K562 (cell line): ENCODE results near the gene CDHR1. TPM values are rescaled to one million over a fixed set of nuclear protein-coding genes. Genes with fewer than 3 reads are reported as not detected.
A peak's percentile ranks its signal among the peaks of the same experiment; 100 is the strongest.

ENCODE experiments used
- CBX5 ChIP-seq: IDR thresholded peaks from 2 replicates; pipeline ENCODE4 v1.6.1; 2014; ENCODE audit warnings: low read depth, borderline replicate concordance
- CSDE1 ChIP-seq, 2 experiments: fragments of 450-650 bp; IDR thresholded peaks; 2 replicates each; pipeline ENCODE4 v1.6.1; 2016; ENCODE audit warnings: mild to moderate bottlenecking in 1 of 2
- GATAD2B ChIP-seq: fragments of 450-650 bp; IDR thresholded peaks from 2 replicates; pipeline ENCODE4 v1.6.1; 2017; ENCODE audit warnings: mild to moderate bottlenecking, borderline replicate concordance
- IRF2 ChIP-seq: sonication (generic); formaldehyde crosslinking; IDR thresholded peaks from 2 replicates; pipeline ENCODE4 v1.8.1; 2022; ENCODE audit warnings: mild to moderate bottlenecking, missing genetic modification reagents
- KAT8 ChIP-seq: fragments of 450-650 bp; IDR thresholded peaks from 2 replicates; pipeline ENCODE4 v1.6.1; 2016; ENCODE audit warnings: low read depth, mild to moderate bottlenecking
- MEIS2 ChIP-seq: fragments of 450-650 bp; IDR thresholded peaks from 2 replicates; pipeline ENCODE4 v1.6.1; 2014; ENCODE audit warnings: mild to moderate bottlenecking; ENCODE audit not compliant: partially characterized antibody
- NCOA6 ChIP-seq: fragments of 450-650 bp; IDR thresholded peaks from 2 replicates; pipeline ENCODE4 v1.6.1; 2017; ENCODE audit warnings: mild to moderate bottlenecking
- NR2C2 ChIP-seq, 2 experiments: fragments of 200-800 bp in 1 of 2; sonication (Bioruptor generic) in 1 of 2; sonication (generic) in 1 of 2; formaldehyde crosslinking in 1 of 2; IDR thresholded peaks; 2 replicates each; pipeline versions ENCODE4 v1.6.1 to v1.8.0; 2016 to 2022; ENCODE audit warnings: mild to moderate bottlenecking in 1 of 2, missing compliant biosample characterization in 1 of 2, missing genetic modification characterization in 1 of 2, missing genetic modification reagents in 1 of 2
- RCOR1 ChIP-seq, 2 experiments: IDR thresholded peaks; 2 replicates each; pipeline ENCODE4 v1.6.1; 2012; ENCODE audit warnings: low read depth in 2 of 2, low read length in 2 of 2, borderline replicate concordance in 1 of 2, improper control_type of control experiment in 1 of 2
- SIX5 ChIP-seq, 2 experiments: IDR thresholded peaks; 2 replicates each; pipeline ENCODE4 v1.6.1; 2011; ENCODE audit warnings: low read length in 2 of 2, borderline replicate concordance in 1 of 2, low read depth in 1 of 2, mild to moderate bottlenecking in 1 of 2, moderate library complexity in 1 of 2; ENCODE audit not compliant: insufficient read depth in 1 of 2
- SUPT5H ChIP-seq: fragments of 450-650 bp; IDR thresholded peaks from 2 replicates; pipeline ENCODE4 v1.6.1; 2016
- ZNF212 ChIP-seq: fragments of 450-650 bp; formaldehyde crosslinking; IDR thresholded peaks from 2 replicates; pipeline ENCODE4 v1.4.0; 2020; ENCODE audit warnings: mild to moderate bottlenecking
- ZZZ3 ChIP-seq: fragments of 450-650 bp; IDR thresholded peaks from 2 replicates; pipeline ENCODE4 v1.6.1; 2016; ENCODE audit warnings: antibody characterized with exemption, mild to moderate bottlenecking, moderate library complexity
- polyA plus RNA-seq, 8 experiments: library from polyadenylated mRNA; depleted of rRNA in 4 of 8; stranded (reverse) in 5 of 8; unstranded in 3 of 8; fragments of >200 nt; fragmentation: Nextera tagmentation in 2 of 8; fragmentation: Illumina TruSeq in 1 of 8; extraction: Ambion mirVana in 2 of 8; extraction: Trizol in 1 of 8; gene quantifications; 2 replicates each; pipeline versions ENCODE4 v1.2.1 to v1.2.3, GENCODE V29; 2011 to 2014; ENCODE audit warnings: inconsistent platforms in 1 of 8, missing spikeins in 1 of 8
- total RNA-seq, 7 experiments: library from RNA; depleted of rRNA in 6 of 7; stranded (reverse); fragments of >200 nt in 6 of 7; fragmentation: Illumina TruSeq in 2 of 7; extraction: Trizol in 2 of 7; gene quantifications; 2 replicates each; pipeline versions ENCODE4 v1.2.1 to v1.2.3, GENCODE V29; 2011 to 2021; ENCODE audit warnings: low replicate concordance in 1 of 7
- TF ChIP-seq, protein P1 (sequence below), 2 experiments: fragments of 150-350 bp in 1 of 2; IDR thresholded peaks; 2 replicates each; pipeline ENCODE4 v1.6.1; 2012 to 2016; ENCODE audit warnings: low read depth in 2 of 2, low read length in 2 of 2, mild to moderate bottlenecking in 1 of 2, moderate library complexity in 1 of 2
- TF ChIP-seq, protein P2 (sequence below), 2 experiments: fragments of 450-650 bp; IDR thresholded peaks; 2 replicates each; pipeline ENCODE4 v1.6.1; 2016; ENCODE audit warnings: mild to moderate bottlenecking in 2 of 2, borderline replicate concordance in 1 of 2, low read depth in 1 of 2, moderate library complexity in 1 of 2
- TF ChIP-seq, protein P3 (sequence below): sonication (generic); formaldehyde crosslinking; IDR thresholded peaks from 2 replicates; pipeline ENCODE4 v1.8.0; 2022; ENCODE audit warnings: missing genetic modification reagents, mild to moderate bottlenecking, moderate library complexity, borderline replicate concordance

CDHR1 gene
- total and polyA plus RNA-seq, 9 of the 15 experiments (the other 6 are each of a cell fraction or from before 2014, with no cell fraction given): 0.03 to 0.99 (median 0.20) TPM

DNA sequence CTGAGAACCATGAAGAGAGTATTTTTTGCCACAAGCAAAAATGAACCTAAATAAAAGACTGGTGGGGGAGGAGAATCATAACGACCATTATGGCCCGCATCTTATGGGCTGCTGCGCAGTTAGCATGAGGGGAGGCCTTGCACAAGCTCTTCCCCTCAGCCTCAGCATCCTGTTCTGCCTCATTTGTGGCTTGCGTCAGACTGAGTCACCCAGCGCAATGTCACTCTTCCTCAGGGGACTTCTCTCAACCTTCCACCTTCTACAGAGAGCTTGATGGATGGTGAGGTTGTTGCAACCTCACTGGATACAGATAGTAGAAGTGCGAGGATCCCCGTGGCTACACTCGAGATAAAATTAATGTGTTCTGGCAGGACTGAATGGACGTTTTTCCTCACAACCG lies 37.6 kb upstream of the CDHR1 start (continued):
- TF ChIP-seq CBX5: no peak
- peak; percentile 68 for TF ChIP-seq MEIS2
- TF ChIP-seq IRF2: no peak
- no peak for TF ChIP-seq ZZZ3
- peak in 1 of 2 experiments; percentile 86; a peak in 2 of 4 replicates for TF ChIP-seq RCOR1 (IDR thresholded peaks at IDR 0.05; ENCODE audit: borderline replicate concordance in 1 of 2, low read depth in 2 of 2, low read length in 2 of 2)
- no peak for TF ChIP-seq CSDE1 (IDR thresholded peaks at IDR 0.05)
- no peak for TF ChIP-seq KAT8
- TF ChIP-seq ZNF212 (CRISPR knock-in tag): no peak
- no peak for TF ChIP-seq NCOA6
- peak; percentile 55 for TF ChIP-seq SUPT5H
- TF ChIP-seq, protein P1, sequence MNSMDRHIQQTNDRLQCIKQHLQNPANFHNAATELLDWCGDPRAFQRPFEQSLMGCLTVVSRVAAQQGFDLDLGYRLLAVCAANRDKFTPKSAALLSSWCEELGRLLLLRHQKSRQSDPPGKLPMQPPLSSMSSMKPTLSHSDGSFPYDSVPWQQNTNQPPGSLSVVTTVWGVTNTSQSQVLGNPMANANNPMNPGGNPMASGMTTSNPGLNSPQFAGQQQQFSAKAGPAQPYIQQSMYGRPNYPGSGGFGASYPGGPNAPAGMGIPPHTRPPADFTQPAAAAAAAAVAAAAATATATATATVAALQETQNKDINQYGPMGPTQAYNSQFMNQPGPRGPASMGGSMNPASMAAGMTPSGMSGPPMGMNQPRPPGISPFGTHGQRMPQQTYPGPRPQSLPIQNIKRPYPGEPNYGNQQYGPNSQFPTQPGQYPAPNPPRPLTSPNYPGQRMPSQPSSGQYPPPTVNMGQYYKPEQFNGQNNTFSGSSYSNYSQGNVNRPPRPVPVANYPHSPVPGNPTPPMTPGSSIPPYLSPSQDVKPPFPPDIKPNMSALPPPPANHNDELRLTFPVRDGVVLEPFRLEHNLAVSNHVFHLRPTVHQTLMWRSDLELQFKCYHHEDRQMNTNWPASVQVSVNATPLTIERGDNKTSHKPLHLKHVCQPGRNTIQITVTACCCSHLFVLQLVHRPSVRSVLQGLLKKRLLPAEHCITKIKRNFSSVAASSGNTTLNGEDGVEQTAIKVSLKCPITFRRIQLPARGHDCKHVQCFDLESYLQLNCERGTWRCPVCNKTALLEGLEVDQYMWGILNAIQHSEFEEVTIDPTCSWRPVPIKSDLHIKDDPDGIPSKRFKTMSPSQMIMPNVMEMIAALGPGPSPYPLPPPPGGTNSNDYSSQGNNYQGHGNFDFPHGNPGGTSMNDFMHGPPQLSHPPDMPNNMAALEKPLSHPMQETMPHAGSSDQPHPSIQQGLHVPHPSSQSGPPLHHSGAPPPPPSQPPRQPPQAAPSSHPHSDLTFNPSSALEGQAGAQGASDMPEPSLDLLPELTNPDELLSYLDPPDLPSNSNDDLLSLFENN (IDR thresholded peaks at IDR 0.05; ENCODE audit: low read depth in 2 of 2, low read length in 2 of 2): 0 out of 4 replicates have a peak, but pooled peaks of 1 of the 2 experiments have one; percentile 9
- TF ChIP-seq, protein P2, sequence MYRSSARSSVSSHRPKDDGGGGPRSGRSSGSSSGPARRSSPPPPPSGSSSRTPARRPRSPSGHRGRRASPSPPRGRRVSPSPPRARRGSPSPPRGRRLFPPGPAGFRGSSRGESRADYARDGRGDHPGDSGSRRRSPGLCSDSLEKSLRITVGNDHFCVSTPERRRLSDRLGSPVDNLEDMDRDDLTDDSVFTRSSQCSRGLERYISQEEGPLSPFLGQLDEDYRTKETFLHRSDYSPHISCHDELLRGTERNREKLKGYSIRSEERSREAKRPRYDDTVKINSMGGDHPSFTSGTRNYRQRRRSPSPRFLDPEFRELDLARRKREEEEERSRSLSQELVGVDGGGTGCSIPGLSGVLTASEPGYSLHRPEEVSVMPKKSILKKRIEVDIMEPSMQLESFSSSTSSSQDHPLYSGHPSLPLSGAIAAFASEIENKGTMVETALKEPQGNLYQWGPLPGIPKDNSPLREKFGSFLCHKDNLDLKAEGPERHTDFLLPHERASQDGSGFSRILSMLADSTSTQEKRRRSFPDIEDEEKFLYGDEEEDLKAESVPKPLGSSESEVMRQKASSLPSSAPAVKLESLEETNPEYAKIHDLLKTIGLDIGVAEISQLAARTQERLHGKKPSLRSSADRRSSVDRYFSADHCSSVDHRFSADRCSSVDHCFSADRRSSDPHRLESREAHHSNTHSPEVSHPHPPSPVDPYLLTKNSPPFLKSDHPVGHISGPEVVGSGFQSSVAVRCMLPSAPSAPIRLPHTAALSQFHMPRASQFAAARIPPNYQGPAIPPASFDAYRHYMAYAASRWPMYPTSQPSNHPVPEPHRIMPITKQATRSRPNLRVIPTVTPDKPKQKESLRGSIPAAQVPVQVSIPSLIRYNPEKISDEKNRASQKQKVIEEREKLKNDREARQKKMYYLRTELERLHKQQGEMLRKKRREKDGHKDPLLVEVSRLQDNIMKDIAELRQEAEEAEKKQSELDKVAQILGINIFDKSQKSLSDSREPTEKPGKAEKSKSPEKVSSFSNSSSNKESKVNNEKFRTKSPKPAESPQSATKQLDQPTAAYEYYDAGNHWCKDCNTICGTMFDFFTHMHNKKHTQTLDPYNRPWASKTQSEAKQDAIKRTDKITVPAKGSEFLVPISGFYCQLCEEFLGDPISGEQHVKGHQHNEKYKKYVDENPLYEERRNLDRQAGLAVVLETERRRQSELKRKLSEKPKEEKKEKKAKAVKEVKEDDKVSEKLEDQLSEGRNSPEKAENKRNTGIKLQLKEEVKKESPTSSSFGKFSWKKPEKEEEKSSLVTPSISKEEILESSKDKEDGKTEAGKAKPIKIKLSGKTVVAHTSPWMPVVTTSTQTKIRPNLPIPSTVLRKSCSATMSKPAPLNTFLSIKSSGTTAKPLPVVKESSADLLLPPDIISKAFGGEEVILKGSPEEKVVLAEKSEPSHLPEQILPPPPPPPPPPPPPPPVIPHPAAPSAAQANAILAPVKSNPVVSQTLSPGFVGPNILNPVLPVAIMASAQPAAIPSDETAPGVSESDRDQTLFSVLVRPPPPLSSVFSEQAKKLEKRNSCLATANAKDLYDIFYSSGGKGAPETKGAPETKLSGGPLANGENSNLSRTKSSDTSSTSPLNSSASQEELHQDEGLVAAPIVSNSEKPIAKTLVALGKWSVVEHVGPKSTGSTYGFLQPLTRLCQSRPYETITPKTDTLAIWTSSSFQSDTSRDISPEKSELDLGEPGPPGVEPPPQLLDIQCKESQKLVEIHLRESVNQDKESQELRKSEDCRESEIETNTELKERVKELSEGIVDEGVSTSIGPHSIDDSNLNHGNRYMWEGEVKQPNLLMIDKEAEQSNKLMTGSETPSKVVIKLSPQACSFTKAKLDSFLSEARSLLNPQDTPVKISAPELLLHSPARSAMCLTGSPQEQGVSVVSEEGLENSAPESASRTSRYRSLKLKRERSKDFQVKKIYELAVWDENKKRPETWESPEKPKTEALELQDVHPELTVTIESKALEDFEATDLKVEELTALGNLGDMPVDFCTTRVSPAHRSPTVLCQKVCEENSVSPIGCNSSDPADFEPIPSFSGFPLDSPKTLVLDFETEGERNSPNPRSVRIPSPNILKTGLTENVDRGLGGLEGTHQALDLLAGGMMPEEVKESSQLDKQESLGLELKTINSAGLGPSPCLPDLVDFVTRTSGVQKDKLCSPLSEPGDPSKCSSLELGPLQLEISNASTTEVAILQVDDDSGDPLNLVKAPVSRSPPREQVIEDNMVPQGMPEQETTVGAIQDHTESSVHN (IDR thresholded peaks at IDR 0.05; ENCODE audit: borderline replicate concordance in 1 of 2, low read depth in 1 of 2): no peak
- no peak for TF ChIP-seq SIX5 (IDR thresholded peaks at IDR 0.05; ENCODE audit: borderline replicate concordance in 1 of 2, insufficient read depth in 1 of 2, low read depth in 1 of 2, low read length in 2 of 2)
- TF ChIP-seq, protein P3, sequence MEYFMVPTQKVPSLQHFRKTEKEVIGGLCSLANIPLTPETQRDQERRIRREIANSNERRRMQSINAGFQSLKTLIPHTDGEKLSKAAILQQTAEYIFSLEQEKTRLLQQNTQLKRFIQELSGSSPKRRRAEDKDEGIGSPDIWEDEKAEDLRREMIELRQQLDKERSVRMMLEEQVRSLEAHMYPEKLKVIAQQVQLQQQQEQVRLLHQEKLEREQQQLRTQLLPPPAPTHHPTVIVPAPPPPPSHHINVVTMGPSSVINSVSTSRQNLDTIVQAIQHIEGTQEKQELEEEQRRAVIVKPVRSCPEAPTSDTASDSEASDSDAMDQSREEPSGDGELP (CRISPR knock-in tag): no peak
- TF ChIP-seq GATAD2B: no peak
- TF ChIP-seq NR2C2 (CRISPR knock-in tag; IDR thresholded peaks at IDR 0.05): no peak
- TF ChIP-seq NR2C2 (tag; IDR thresholded peaks at IDR 0.05): peak; percentile 45; the same call in 1 of the 2 replicates
